Ascending aorta (tissue), 2 donors: ENCODE measurements around the gene DKK3. TPM values are rescaled to one million over a fixed set of nuclear protein-coding genes. Genes with fewer than 3 reads are reported as not detected.

Source experiments
- DNase-seq, 2 donors: peaks; one replicate each; pipeline ENCODE4 v3.0.0-alpha.2; 2019; ENCODE audit warnings: low spot score in 2 of 2
- H3K27ac ChIP-seq, 2 donors: fragments of 200-600 bp; sonication (generic); one replicate each; pipeline ENCODE4 v1.5.1; 2016 to 2017; ENCODE audit warnings: mild to moderate bottlenecking in 1 of 2
- H3K27me3 ChIP-seq: fragments of 200-600 bp; sonication (generic); one replicate; pipeline ENCODE4 v1.5.1; 2017
- H3K36me3 ChIP-seq, 2 donors: fragments of 200-600 bp; sonication (generic); one replicate each; pipeline ENCODE4 v1.5.1; 2016
- H3K4me1 ChIP-seq, 2 donors: fragments of 200-600 bp; sonication (generic); one replicate each; pipeline ENCODE4 v1.5.1; 2016 to 2017; ENCODE audit warnings: mild to moderate bottlenecking in 1 of 2
- H3K4me3 ChIP-seq, 2 donors: fragments of 200-600 bp; sonication (generic); one replicate each; pipeline ENCODE4 v1.5.1; 2016 to 2017; ENCODE audit warnings: mild to moderate bottlenecking in 1 of 2
- H3K9me3 ChIP-seq, 2 donors: fragments of 200-600 bp; sonication (generic); one replicate each; pipeline ENCODE4 v1.5.1; 2016
- intact Hi-C: fragments of 100-400 bp; cut with DNase I; formaldehyde crosslinking; loops from one replicate; pipeline ENCODE4 v1.15.1; 2023
- total RNA-seq: library from RNA; depleted of rRNA; stranded (reverse); fragments of >200 nt; gene quantifications from one replicate; pipeline ENCODE4 v1.1.0, GENCODE V29; 2016
- TF ChIP-seq, protein P1 (sequence below), 3 experiments: fragments of 200-600 bp in 2 of 3; fragments of 450-650 bp in 1 of 3; sonication (generic) in 2 of 3; IDR thresholded peaks; one replicate each; pipeline ENCODE4 v1.5.1; 2016 to 2019; ENCODE audit warnings: antibody characterized with exemption in 3 of 3, mild to moderate bottlenecking in 1 of 3, moderate library complexity in 1 of 3

The DKK3 gene
- total RNA-seq, 1 donor from 2014 or later = 433 TPM

DNA sequence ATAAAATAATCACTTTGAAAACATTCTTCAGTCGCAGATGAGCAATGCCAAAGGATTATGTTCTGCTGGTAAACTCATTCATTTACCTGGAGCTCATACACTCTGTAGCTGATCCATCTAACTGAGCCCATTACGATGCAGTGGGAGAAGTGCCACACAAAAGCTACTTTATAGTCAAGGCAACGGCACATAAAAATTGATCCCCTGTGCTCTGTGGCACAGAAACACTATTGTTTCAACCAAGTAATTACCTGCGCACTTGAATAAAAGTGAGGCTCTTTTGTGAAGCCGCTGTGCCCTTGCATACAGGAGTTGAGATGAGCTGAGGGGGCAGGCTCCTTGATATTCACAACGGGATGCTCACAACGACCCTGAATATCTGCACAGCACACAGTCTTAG, 7.2 kb downstream of the DKK3 start:
- no peak overlapping the region for H3K4me3 ChIP-seq
- H3K36me3 ChIP-seq = peaks cover 27 to 48% of the 10 kb centered on the region in 2 donors
- no peaks in the 10 kb centered on the region for H3K9me3 ChIP-seq
- H3K27ac ChIP-seq = no peak overlapping the region
- no peaks in the 10 kb centered on the region for H3K27me3 ChIP-seq
- H3K4me1 ChIP-seq = peaks cover 0 to 15% of the 10 kb centered on the region in 2 donors
- intact Hi-C loops = no loop called here
- DNase-seq = no peak
- TF ChIP-seq, protein P1, sequence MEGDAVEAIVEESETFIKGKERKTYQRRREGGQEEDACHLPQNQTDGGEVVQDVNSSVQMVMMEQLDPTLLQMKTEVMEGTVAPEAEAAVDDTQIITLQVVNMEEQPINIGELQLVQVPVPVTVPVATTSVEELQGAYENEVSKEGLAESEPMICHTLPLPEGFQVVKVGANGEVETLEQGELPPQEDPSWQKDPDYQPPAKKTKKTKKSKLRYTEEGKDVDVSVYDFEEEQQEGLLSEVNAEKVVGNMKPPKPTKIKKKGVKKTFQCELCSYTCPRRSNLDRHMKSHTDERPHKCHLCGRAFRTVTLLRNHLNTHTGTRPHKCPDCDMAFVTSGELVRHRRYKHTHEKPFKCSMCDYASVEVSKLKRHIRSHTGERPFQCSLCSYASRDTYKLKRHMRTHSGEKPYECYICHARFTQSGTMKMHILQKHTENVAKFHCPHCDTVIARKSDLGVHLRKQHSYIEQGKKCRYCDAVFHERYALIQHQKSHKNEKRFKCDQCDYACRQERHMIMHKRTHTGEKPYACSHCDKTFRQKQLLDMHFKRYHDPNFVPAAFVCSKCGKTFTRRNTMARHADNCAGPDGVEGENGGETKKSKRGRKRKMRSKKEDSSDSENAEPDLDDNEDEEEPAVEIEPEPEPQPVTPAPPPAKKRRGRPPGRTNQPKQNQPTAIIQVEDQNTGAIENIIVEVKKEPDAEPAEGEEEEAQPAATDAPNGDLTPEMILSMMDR (IDR thresholded peaks at IDR 0.05) = no peak

DNA sequence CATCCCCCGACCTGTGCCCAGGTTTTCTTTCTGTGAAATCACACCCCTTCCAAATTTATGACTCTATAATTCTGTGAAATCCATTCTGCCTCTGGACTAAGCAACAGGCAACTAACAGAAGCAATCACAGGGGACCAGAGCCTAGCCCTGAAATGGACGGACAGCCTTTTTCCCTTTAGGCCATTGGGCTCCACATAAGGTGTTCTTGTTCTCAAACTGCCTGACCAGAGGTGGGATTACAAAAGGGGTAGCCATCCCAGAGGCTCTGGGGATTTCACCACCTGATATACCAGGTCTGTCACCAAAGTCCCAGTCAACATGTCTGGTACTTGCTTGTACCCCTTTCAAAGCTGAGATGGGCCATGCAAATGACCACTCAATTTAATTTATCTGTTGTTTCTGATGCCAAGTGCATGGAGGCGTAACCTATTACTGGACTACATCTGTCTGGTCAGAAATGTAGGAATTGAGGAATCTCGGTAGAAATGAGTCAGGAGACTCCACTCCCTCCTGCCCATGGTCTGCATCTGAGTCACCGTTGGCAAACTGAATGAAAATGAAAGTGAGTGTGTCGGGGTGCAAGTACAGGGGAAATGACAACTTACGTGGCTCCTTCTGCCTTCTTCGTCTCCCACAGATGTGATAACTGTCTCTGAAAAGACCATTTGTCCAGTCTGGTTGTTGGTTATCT, 10.2 kb downstream of the DKK3 start:
- Histone ChIP-seq H3K27me3 (no peaks in the 10 kb centered on the region), H3K27ac (peak overlapping the region; percentile 57 to 67), H3K4me3 (peak overlapping the region in 1 of 2 donors; percentile 29), H3K36me3 (peaks cover 35 to 68% of the 10 kb centered on the region in 2 donors), H3K4me1 (peaks cover 0 to 3% of the 10 kb centered on the region in 2 donors), H3K9me3 (no peaks in the 10 kb centered on the region)
- peak in 1 of 2 donors; percentile 65 for DNase-seq
- intact Hi-C loops = no loop called here
- TF ChIP-seq, protein P1 (IDR thresholded peaks at IDR 0.05) = no peak

DNA sequence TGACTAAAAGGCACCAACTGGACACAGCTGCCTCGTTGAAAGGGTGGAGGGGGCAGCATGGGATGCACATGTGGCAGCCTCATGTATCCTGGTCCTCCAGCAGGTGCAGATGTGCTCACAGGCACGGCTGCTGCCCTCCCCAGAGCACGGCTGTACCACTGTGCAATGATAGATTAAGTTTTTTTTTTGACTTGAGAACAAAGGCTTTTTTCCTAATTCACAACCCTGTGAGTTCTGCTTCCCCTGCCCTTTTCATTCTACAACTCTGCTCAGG, 11.4 kb downstream of the DKK3 start:
- H3K4me3 ChIP-seq = no peak overlapping the region
- intact Hi-C loops = loop anchor here (2.0 kb wide), 1 partner anchor 32 kb away; no protein-coding TSS in a partner anchor
- H3K36me3 ChIP-seq = peaks cover 35 to 60% of the 10 kb centered on the region in 2 donors
- peak overlapping the region; percentile 57 to 67 for H3K27ac ChIP-seq
- no peaks in the 10 kb centered on the region for H3K27me3 ChIP-seq
- TF ChIP-seq, protein P1 (IDR thresholded peaks at IDR 0.05) = no peak
- peak in 1 of 2 donors; percentile 30 for DNase-seq
- no peaks in the 10 kb centered on the region for H3K9me3 ChIP-seq
- H3K4me1 ChIP-seq = peaks cover 0 to 3% of the 10 kb centered on the region in 2 donors

DNA sequence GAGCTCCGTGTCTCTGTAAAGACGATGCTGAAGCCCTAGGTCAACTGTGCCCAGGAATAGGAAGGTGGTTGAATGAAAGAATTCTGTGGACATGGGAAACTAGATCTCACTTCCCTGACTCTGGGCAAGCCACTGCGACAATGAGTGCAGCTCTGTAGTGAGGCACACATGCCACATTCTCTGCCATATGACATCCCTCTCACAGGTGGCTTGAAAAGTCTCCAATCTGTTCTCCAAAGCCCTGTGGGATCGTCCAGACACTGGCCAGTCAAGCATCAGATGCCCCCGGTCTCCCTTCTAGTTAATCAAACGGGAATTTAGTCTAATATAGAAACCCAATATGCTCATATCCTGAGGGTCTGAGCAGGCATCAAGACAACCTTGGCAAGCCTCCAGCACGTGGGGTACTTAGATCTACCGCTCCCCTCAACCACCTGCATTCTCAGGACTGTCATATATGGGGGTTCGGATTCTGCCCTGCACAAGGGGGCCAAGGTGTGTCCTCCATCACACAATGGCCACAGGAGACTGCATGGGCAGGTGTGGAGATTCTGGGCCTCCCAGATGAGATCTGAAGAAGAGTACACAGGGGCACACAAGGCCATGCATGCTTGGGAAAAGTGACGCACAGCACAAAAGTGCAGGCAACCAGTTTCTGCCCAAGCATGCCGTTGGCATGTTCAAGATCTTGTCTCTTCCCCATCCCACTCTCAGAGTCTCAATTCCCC, 11.9 kb downstream of the DKK3 start:
- H3K27me3 ChIP-seq = no peaks in the 10 kb centered on the region
- intact Hi-C loops = loop anchor here (2.0 kb wide), 1 partner anchor 32 kb away; no protein-coding TSS in a partner anchor
- no peaks in the 10 kb centered on the region for H3K9me3 ChIP-seq
- peaks cover 31 to 59% of the 10 kb centered on the region in 2 donors for H3K36me3 ChIP-seq
- H3K4me1 ChIP-seq = peaks cover 0 to 3% of the 10 kb centered on the region in 2 donors
- no peak overlapping the region for H3K4me3 ChIP-seq
- peak overlapping the region; percentile 57 to 67 for H3K27ac ChIP-seq
- DNase-seq = peak in 1 of 2 donors; percentile 61
- TF ChIP-seq, protein P1 (IDR thresholded peaks at IDR 0.05) = no peak

DNA sequence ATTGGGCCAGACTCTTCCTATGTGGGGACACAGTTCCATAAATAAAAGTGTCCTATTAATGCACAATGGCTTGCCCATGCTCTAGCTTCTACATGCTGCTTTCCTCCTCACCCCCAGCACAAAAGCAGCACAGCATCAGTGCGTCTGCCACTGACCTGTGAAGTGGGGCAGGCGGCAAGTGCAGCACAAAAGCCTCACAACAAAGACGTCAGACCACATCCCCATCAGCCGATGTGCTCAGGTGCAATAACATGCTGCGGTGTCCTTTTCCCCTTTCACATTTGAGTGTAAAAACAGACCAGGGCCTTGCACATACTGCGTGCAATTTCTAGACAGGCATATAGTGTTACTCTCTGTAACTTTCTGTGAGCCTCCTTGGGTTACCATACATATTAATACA, 12.8 kb downstream of the DKK3 start:
- Histone ChIP-seq H3K27me3 (no peaks in the 10 kb centered on the region), H3K36me3 (peaks cover 27 to 56% of the 10 kb centered on the region in 2 donors), H3K9me3 (no peaks in the 10 kb centered on the region), H3K4me3 (no peak overlapping the region), H3K27ac (no peak overlapping the region), H3K4me1 (peaks cover 0 to 3% of the 10 kb centered on the region in 2 donors)
- intact Hi-C loops = no loop called here
- TF ChIP-seq, protein P1 (IDR thresholded peaks at IDR 0.05) = no peak
- peak in 1 of 2 donors; percentile 57 for DNase-seq
